GM12875 (cell line): ENCODE data around the gene AURKAIP1.

Experiments
- H3K4me3 ChIP-seq: one replicate; pipeline ENCODE4 v1.5.1; 2011; ENCODE audit warnings: low read depth, low read length, control low read depth
- TF ChIP-seq, protein P1 (sequence below): IDR thresholded peaks from 2 replicates; pipeline ENCODE4 v1.5.1; 2011; ENCODE audit warnings: low read depth, mild to moderate bottlenecking, control low read depth, inconsistent platforms, low read length, moderate library complexity, borderline replicate concordance; ENCODE audit not compliant: insufficient read depth

The AURKAIP1 gene

DNA sequence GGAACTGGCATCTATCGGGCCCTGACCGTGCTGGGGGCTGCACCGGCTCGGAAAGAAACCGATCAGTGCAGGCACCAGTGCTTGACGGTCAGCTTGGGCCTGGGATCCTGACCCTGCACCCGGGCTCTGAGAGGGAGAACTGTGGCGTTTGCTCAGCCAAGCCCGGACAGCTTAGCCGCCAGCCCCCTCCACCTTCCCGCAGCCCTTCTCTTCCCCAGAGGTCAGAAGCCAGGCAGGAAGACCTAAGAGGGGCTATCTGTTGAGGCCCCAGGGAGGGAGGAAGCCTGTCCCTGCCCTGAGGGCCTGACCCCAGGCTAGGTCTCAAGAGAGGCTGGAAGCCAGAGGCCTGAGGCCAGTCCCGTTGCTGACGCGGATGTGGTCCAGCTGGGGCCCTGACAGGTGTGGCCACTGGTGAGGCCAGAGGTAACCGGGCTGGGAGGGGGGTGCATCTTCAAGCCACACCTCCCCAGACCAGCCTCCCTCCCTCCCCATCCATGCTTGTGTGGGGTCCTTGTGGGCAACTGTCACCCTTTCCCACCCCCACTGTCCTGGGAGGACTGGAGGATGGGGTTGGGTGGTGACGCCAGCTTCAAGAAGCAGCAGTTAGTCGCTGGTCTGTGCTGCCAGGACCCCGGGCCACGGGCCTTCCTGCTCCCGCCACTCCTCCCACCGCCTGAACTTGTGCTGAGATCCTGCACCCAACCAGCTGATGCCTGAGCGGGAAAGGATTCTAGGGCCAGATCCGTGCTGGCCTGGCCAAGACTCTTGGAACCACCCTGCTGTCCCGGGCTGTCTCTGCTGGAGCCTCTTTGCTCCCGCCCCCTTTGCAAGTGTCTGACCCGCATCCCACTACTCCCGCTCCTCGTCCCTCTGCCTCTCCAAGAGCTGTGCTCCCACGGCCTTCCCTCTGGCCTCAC, 23.2 kb downstream of the AURKAIP1 start:
- no peak overlapping the region for H3K4me3 ChIP-seq

DNA sequence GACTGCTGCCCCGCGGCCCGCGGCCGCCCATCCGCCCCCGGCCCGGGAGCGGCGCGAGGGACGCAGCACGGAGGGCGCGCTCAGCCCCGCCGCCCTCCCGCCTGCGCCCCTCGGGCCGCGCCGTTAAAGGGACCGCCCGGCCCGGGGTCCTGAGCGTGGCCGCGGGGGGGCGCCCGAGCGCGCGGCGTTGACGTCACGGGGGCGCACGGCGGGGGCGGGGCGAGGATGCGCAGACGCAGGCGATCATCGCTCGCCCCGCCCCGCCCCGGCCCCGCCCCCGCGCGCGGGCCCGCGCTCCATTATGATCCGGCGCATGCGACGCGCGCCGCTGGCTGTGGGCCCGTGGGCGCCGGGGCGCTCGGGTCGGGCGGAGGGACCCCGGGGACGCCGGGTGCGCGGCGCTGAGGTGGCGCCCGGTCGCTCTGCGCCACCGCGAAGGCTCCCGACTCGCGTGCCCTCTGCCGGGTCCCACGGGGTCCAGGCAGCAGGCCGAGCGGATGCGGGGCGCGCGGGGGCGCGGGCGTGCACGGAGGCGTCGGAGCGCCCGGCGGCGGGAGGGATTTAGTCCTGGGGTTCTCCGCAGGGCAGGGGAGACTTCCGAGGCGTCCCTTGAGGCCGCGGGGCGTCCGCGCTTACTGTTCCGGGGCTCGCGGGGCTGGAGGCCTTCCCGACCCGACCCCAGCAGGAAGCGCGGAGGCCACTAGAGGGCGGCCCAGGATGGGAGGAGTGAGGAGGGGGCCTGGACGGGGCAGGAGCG, 25.6 kb downstream of the AURKAIP1 start, which contains the start of gene DVL1:
Gene DVL1 (minus strand): TSS at position 163 of the 757 bp plus-strand sequence. CDS start 353 bp downstream, outside the sequence.
- H3K4me3 ChIP-seq: peak within 1 kb of the TSS; percentile 80
- TF ChIP-seq, protein P1, sequence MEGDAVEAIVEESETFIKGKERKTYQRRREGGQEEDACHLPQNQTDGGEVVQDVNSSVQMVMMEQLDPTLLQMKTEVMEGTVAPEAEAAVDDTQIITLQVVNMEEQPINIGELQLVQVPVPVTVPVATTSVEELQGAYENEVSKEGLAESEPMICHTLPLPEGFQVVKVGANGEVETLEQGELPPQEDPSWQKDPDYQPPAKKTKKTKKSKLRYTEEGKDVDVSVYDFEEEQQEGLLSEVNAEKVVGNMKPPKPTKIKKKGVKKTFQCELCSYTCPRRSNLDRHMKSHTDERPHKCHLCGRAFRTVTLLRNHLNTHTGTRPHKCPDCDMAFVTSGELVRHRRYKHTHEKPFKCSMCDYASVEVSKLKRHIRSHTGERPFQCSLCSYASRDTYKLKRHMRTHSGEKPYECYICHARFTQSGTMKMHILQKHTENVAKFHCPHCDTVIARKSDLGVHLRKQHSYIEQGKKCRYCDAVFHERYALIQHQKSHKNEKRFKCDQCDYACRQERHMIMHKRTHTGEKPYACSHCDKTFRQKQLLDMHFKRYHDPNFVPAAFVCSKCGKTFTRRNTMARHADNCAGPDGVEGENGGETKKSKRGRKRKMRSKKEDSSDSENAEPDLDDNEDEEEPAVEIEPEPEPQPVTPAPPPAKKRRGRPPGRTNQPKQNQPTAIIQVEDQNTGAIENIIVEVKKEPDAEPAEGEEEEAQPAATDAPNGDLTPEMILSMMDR: peak; percentile 68

More for the DNA sequence above, 23.2 kb downstream of the AURKAIP1 start:
- TF ChIP-seq, protein P1: no peak

DNA sequence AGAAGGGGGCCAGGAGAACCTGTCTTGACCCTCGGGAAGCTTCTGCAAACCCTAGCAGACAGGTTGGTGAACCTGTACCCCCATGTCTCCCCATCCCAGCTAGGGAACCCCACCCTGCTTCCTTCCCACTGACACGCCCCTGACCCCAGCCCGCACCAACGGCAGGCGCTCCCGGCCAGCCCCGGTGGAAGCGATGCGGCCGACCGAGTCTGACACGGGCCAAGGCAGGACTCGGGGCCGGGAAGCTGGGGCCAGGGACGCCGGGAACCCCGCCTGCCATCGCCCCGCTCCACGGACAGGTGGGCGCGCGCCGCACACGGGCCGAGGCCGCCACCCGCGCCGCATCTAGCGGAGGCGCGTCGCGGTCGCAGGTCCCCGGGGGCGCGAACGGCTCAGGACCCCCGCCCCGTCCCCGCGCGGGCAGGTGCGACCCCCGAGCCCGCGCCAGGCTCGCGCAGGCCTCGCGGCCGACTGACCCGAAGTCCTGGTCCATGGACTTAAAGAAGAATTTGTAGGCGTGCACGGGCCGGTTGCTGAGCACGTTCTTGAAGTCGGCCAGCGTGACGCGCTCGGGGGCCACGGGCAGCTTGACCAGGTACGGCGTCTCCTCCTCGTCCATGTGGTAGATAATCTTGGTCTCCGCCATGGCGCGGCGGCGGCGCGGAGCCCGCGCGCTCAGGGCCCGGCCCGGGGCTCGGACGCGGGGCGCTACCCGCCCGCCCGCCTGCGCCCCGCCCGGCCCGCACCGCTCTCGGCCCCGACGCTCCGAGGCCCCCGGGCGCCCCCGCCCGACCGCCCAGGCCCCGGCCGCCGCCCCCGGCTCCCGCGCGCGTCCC, 26.4 kb downstream of the AURKAIP1 start:
- TF ChIP-seq, protein P1: no peak
- peak overlapping the region; percentile 80 for H3K4me3 ChIP-seq

DNA sequence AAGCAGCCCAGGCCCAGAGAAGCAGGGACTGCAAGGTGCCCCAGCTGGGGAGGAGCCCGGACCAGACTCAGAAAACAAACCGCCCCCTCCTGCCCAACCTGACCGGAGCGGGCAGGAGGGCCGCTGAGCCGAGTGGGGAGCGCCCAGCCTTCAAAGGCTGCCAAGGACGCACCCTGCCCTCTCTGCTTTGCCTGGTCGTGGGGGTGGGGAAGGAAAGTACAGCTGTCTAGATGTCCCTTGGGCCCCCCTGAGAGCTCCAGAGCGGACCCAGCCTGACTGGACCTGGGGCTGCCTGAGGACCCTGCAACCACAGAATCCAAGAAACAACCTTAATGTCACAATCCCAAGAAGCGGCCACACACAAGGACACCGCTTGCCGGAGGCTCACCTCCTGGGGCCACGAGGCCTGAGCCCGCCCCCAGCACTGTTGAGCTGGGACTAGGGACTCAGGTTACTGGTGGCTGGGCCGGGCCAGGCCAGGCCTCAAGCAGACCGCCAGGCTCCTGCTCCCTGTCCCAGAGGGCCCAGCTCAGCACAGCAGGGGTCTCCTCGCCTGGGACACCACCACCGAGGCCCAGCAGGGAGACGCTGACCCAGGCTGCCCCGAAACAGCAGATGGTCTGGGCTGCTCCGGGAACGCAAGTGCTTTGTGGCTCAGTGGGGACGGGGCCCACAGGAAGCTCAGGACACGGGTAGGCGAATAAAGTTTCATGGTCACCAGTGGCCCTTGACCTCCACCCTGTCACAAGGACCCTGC, 27.2 kb downstream of the AURKAIP1 start:
- TF ChIP-seq, protein P1: no peak
- H3K4me3 ChIP-seq: peak overlapping the region; percentile 80

DNA sequence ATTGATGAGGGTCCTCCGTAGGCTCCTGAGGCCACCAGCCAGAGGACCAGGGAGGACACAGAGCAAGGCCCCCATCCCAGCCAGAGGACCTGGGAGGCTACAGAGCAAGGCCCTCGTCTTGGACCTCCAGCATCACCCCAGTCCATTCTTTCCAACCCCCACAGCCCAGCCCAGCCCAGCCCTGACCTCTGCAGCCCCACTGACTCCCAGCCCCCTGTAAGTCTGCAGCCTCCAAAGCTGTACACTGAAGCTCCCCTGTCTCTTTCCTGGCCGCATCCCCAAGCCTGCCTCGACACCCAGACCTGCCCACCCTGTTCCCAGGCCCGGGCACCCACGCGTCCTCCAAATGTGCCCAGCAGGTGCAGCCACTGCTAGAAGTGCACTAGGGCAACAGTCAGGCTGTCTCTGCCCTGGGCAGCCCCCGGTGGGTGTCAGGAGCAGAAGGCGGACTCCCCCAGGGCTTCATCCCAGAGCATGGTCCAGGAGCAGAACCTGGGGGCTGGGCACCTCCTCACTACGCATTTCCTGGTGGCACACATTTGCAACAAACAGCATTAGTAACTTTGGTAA, 27.9 kb downstream of the AURKAIP1 start:
- TF ChIP-seq, protein P1: no peak
- no peak overlapping the region for H3K4me3 ChIP-seq

DNA sequence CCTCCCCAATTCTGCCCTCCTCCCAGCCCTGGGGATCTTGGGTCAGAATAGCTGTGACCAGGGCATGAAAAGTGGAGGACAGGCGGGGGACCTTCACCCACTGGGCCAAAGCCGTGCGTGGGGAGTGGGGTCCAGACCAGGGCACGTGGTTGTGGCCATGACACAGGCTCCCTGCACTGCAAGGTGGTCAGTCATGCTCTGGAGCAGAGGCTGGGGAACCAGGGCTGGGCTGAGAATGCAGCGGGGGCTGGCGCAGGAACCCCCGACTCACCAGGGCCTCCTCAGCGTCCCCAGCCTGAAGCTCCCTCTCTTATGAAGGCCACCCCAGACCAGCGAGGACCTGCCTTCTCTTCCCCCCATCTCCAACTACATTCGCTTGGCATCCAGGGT, 28.5 kb downstream of the AURKAIP1 start:
- H3K4me3 ChIP-seq: no peak overlapping the region
- TF ChIP-seq, protein P1: no peak
